ENCODE results near the gene CLSTN2. TPM values are rescaled to one million over a fixed set of nuclear protein-coding genes. Genes with fewer than 3 reads are reported as not detected.

CLSTN2 gene
- total RNA-seq, 1 donor from 2014 or later = 65.0 TPM

DNA sequence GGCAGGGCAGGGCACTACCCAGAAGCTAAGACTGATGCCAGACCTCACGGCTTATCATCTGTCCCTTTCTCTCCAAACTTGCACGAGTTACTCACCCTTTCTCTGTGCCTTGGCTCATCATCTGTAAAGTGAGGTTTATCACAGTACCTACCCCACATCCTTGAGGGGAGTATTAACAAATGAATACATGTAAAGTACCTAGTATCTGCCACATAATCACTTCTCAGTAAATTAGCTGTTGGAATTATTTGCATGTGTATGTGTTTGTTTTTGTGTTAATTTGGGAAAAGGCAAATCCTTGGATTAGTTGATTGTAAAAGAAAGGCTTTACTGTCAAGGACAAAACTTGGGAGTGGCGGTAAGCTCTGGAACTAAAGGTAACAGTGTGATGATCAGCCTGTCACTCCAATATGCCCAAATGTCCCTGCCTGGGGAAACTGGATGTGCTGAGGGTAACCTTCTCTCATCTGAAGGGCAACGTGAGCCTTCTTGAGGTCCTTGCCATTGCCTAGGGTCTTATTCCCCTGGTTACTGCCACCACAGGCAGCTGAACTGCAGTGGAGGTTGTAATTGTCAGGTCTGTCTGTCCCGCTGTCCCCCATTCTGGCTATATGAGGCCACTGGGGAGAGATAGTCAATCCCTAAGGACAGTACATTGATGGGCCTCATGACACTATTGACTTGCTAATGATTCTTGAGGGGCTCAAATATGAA, 269.4 kb downstream of the CLSTN2 start:
- Mint-ChIP-seq H3K27me3 (ENCODE audit: low read depth) (no peaks in the 10 kb centered on the region), H3K36me3 (ENCODE audit: low read depth) (peaks cover 1% of the 10 kb centered on the region), H3K27ac (ENCODE audit: unreplicated experiment) (no peak overlapping the region), H3K4me3 (ENCODE audit: unreplicated experiment) (no peak overlapping the region), H3K4me1 (ENCODE audit: low read depth) (no peaks in the 10 kb centered on the region), H3K9me3 (ENCODE audit: low read depth) (no peaks in the 10 kb centered on the region)
- TF ChIP-seq, protein P1, sequence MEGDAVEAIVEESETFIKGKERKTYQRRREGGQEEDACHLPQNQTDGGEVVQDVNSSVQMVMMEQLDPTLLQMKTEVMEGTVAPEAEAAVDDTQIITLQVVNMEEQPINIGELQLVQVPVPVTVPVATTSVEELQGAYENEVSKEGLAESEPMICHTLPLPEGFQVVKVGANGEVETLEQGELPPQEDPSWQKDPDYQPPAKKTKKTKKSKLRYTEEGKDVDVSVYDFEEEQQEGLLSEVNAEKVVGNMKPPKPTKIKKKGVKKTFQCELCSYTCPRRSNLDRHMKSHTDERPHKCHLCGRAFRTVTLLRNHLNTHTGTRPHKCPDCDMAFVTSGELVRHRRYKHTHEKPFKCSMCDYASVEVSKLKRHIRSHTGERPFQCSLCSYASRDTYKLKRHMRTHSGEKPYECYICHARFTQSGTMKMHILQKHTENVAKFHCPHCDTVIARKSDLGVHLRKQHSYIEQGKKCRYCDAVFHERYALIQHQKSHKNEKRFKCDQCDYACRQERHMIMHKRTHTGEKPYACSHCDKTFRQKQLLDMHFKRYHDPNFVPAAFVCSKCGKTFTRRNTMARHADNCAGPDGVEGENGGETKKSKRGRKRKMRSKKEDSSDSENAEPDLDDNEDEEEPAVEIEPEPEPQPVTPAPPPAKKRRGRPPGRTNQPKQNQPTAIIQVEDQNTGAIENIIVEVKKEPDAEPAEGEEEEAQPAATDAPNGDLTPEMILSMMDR (IDR thresholded peaks at IDR 0.05) = no peak
- DNase-seq (ENCODE audit: low spot score) = no peak

DNA sequence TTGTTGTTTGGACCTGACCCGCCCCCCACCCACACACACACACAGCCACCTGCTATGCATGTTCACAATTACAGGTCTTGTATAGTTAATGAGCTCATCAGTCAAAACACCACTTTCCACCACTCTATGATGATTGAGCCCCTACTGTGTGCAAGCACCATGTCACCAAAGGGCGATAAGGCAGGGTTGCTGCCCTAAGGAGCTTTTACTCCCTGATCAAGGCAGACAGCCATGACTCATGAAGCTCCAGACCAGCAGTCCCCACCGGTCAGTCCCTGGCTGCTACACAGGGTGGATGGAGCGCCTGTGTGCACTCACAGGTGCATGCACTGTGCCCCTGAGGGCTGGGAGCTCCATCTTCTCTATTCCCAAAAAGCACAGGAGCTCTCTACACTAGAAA, 270.6 kb downstream of the CLSTN2 start:
- no peak overlapping the region for H3K27ac Mint-ChIP-seq (ENCODE audit: unreplicated experiment)
- no peak overlapping the region for H3K4me3 Mint-ChIP-seq (ENCODE audit: unreplicated experiment)
- no peaks in the 10 kb centered on the region for H3K27me3 Mint-ChIP-seq (ENCODE audit: low read depth)
- peaks cover 1% of the 10 kb centered on the region for H3K36me3 Mint-ChIP-seq (ENCODE audit: low read depth)
- no peak for DNase-seq (ENCODE audit: low spot score)
- no peaks in the 10 kb centered on the region for H3K9me3 Mint-ChIP-seq (ENCODE audit: low read depth)
- no peaks in the 10 kb centered on the region for H3K4me1 Mint-ChIP-seq (ENCODE audit: low read depth)
- TF ChIP-seq, protein P1 (IDR thresholded peaks at IDR 0.05) = no peak

DNA sequence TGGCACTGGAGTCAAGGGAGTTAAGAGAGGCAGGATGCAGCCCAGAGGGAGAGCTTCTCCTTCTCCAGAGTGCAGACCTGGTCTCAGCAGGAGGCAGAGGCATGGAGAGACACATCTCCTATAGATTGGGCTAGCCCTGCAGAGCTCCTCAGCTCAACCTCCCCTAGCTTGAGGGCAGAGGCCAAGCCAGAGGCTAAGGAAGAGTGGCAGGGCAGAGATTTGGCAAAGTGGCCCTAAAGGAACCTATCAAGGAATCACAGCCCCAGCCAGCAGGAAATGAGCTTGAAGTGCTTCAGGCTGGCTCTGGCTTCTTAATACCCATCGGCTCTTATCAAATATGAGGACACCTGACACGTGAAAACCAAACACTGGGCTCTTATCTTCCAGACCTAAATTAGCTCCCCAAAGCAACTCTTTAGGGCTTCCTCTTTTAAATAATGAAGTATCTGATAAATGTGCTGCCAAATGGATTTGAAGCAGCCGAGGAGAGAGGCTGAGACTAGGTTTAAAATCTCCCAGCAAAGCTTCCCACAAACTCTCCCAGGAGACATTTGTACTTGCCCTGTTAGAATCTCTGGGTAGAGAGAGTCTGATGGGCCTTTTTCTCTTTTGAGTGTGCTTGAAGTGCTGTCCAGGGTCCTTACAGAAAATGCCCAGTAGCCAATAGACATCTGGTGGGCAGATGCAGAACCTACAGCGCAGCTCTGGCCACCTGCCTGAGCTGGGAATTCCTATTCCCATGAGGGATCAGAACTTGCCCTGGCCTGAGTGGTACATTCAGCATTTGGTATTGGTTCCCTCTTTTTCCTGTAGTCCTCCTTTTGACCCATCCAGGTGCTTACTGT, 271.4 kb downstream of the CLSTN2 start:
- TF ChIP-seq, protein P1 (IDR thresholded peaks at IDR 0.05) = peak; percentile 70
- no peaks in the 10 kb centered on the region for H3K4me1 Mint-ChIP-seq (ENCODE audit: low read depth)
- H3K27me3 Mint-ChIP-seq (ENCODE audit: low read depth) = no peaks in the 10 kb centered on the region
- no peak for DNase-seq (ENCODE audit: low spot score)
- H3K9me3 Mint-ChIP-seq (ENCODE audit: low read depth) = no peaks in the 10 kb centered on the region
- peaks cover 1% of the 10 kb centered on the region for H3K36me3 Mint-ChIP-seq (ENCODE audit: low read depth)
- H3K4me3 Mint-ChIP-seq (ENCODE audit: unreplicated experiment) = no peak overlapping the region
- H3K27ac Mint-ChIP-seq (ENCODE audit: unreplicated experiment) = no peak overlapping the region

DNA sequence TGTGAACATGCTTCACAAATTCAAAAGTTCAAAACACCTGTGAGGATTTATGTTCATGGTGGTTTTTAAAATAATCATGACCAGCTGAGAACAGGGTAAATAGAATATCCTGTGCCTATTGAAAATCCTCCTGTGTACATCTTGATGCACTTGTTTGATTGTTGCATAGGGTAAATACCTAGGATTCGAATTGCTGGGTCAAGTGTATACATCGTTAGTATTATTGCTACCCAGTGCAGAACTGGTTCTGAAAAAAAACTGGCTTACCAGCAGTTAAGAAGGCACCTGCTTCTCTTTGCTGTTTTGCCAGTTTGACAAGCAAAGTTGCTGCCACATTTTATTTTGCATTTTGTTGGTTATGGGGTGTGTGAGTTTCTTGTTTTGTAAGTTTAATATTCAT, 272.6 kb downstream of the CLSTN2 start:
- no peaks in the 10 kb centered on the region for H3K4me1 Mint-ChIP-seq (ENCODE audit: low read depth)
- DNase-seq (ENCODE audit: low spot score) = no peak
- peaks cover 1% of the 10 kb centered on the region for H3K36me3 Mint-ChIP-seq (ENCODE audit: low read depth)
- no peak overlapping the region for H3K27ac Mint-ChIP-seq (ENCODE audit: unreplicated experiment)
- H3K27me3 Mint-ChIP-seq (ENCODE audit: low read depth) = no peaks in the 10 kb centered on the region
- H3K4me3 Mint-ChIP-seq (ENCODE audit: unreplicated experiment) = no peak overlapping the region
- no peaks in the 10 kb centered on the region for H3K9me3 Mint-ChIP-seq (ENCODE audit: low read depth)
- TF ChIP-seq, protein P1 (IDR thresholded peaks at IDR 0.05) = no peak

DNA sequence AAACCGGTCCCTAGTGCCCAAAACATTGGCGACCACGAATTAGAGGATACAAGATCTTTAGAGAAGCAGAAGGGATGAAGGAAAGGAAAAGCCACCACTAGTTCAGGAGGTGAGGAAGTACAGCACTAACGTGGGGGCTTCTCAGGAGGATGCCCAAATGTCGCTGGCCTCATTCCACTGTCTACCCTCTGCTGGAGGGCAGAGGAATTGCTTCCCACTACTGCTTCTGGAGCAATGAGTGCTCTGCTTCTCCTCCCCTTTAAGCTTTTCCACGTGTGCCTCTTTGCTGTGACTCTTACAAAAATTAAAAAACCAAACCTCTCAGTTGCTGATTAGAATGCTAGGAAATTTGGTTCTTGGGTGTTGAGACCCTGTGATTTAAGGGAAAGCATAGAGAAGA, 281.3 kb downstream of the CLSTN2 start:
- Mint-ChIP-seq H3K27ac (ENCODE audit: unreplicated experiment) (no peak overlapping the region), H3K27me3 (ENCODE audit: low read depth) (no peaks in the 10 kb centered on the region), H3K4me3 (ENCODE audit: unreplicated experiment) (no peak overlapping the region), H3K9me3 (ENCODE audit: low read depth) (peaks cover under 1% of the 10 kb centered on the region), H3K4me1 (ENCODE audit: low read depth) (no peaks in the 10 kb centered on the region), H3K36me3 (ENCODE audit: low read depth) (no peaks in the 10 kb centered on the region)
- no peak for DNase-seq (ENCODE audit: low spot score)
- TF ChIP-seq, protein P1 (IDR thresholded peaks at IDR 0.05) = peak; percentile 64
